Mesenchymal stem cell (in vitro differentiated cells and primary cell): ENCODE data around the gene SOWAHB.
A peak's percentile ranks its signal among the peaks of the same experiment; 100 is the strongest.

ENCODE experiments used
- DNase-seq: peaks from one replicate; pipeline ENCODE4 v3.0.0-alpha.2; 2013
- H2AFZ ChIP-seq: one replicate; pipeline ENCODE4 v1.6.1; 2013; ENCODE audit warnings: low read depth, mild to moderate bottlenecking, control low read depth, inconsistent platforms, low read length, moderate library complexity
- H2AK5ac ChIP-seq: 2 replicates; pipeline ENCODE4 v1.6.1; 2013; ENCODE audit warnings: low read length, moderate library complexity, mild to moderate bottlenecking, inconsistent platforms; ENCODE audit not compliant: severe bottlenecking
- H2BK120ac ChIP-seq: one replicate; pipeline ENCODE4 v1.6.1; 2013; ENCODE audit warnings: low read depth, mild to moderate bottlenecking, inconsistent platforms, low read length, moderate library complexity
- H2BK12ac ChIP-seq, 2 experiments: one replicate each; pipeline ENCODE4 v1.6.1; 2013; ENCODE audit warnings: inconsistent platforms in 2 of 2, low read length in 2 of 2, mild to moderate bottlenecking in 2 of 2, moderate library complexity in 2 of 2, control low read depth in 1 of 2
- H2BK15ac ChIP-seq: one replicate; pipeline ENCODE4 v1.6.1; 2013; ENCODE audit warnings: mild to moderate bottlenecking, low read depth, inconsistent platforms; ENCODE audit not compliant: poor library complexity, severe bottlenecking
- H2BK5ac ChIP-seq: 2 replicates; pipeline ENCODE4 v1.6.1; 2013; ENCODE audit warnings: low read depth, mild to moderate bottlenecking, low read length, control low read depth, inconsistent platforms; ENCODE audit not compliant: poor library complexity, severe bottlenecking
- H3K14ac ChIP-seq, 2 experiments: one replicate each; pipeline ENCODE4 v1.6.1; 2013; ENCODE audit warnings: inconsistent platforms in 2 of 2, low read length in 2 of 2, control low read depth in 1 of 2, mild to moderate bottlenecking in 1 of 2, moderate library complexity in 1 of 2
- H3K18ac ChIP-seq, 2 experiments: one replicate each; pipeline ENCODE4 v1.6.1; 2013; ENCODE audit warnings: inconsistent platforms in 2 of 2, low read length in 2 of 2, control low read depth in 1 of 2, low read depth in 1 of 2, mild to moderate bottlenecking in 1 of 2
- H3K23ac ChIP-seq, 2 experiments: one replicate each; pipeline ENCODE4 v1.6.1; 2013; ENCODE audit warnings: inconsistent platforms in 2 of 2, low read length in 2 of 2, mild to moderate bottlenecking in 2 of 2, moderate library complexity in 2 of 2, control low read depth in 1 of 2
- H3K27ac ChIP-seq: 2 replicates; pipeline ENCODE4 v1.5.1; 2013; ENCODE audit warnings: mild to moderate bottlenecking, moderate library complexity, low read length, control low read depth, inconsistent platforms; ENCODE audit not compliant: poor library complexity, severe bottlenecking
- H3K27me3 ChIP-seq, 2 experiments: 2 replicates each; pipeline versions ENCODE4 v1.6.1 to v1.7.0; 2013; ENCODE audit warnings: low read length in 2 of 2, mild to moderate bottlenecking in 2 of 2, moderate library complexity in 2 of 2, control low read depth in 1 of 2, inconsistent platforms in 1 of 2; ENCODE audit not compliant: control insufficient read depth in 1 of 2, insufficient read depth in 1 of 2
- H3K36me3 ChIP-seq, 2 experiments: 2 replicates each; pipeline versions ENCODE4 v1.6.1 to v1.7.0; 2013; ENCODE audit warnings: low read length in 2 of 2, control low read depth in 1 of 2, inconsistent platforms in 1 of 2, low read depth in 1 of 2, mild to moderate bottlenecking in 1 of 2; ENCODE audit not compliant: insufficient read depth in 2 of 2, control insufficient read depth in 1 of 2
- H3K4ac ChIP-seq, 2 experiments: one replicate each; pipeline ENCODE4 v1.6.1; 2013; ENCODE audit warnings: inconsistent platforms in 2 of 2, low read length in 2 of 2, mild to moderate bottlenecking in 2 of 2, moderate library complexity in 2 of 2, control low read depth in 1 of 2, low read depth in 1 of 2
- H3K4me1 ChIP-seq: 2 replicates; pipeline ENCODE4 v1.6.1; 2013; ENCODE audit warnings: low read depth, low read length, control low read depth; ENCODE audit not compliant: control insufficient read depth, insufficient read depth
- H3K4me2 ChIP-seq: 2 replicates; pipeline ENCODE4 v1.6.1; 2013; ENCODE audit warnings: low read length, mild to moderate bottlenecking, inconsistent platforms; ENCODE audit not compliant: poor library complexity, severe bottlenecking
- H3K4me3 ChIP-seq, 2 experiments: 2 replicates each; pipeline versions ENCODE4 v1.5.1 to v1.7.0; 2013; ENCODE audit warnings: low read length in 2 of 2, mild to moderate bottlenecking in 2 of 2, control low read depth in 1 of 2, low read depth in 1 of 2; ENCODE audit not compliant: insufficient read depth in 1 of 2
- H3K79me1 ChIP-seq: replicated peaks from 2 replicates; pipeline ENCODE4 v1.6.1; 2013; ENCODE audit warnings: mild to moderate bottlenecking, control low read depth, low read length, inconsistent platforms; ENCODE audit not compliant: poor library complexity, severe bottlenecking
- H3K9ac ChIP-seq: 2 replicates; pipeline ENCODE4 v1.7.0; 2013; ENCODE audit warnings: mild to moderate bottlenecking, low read length, moderate library complexity
- H3K9me3 ChIP-seq: 2 replicates; pipeline ENCODE4 v1.7.0; 2013; ENCODE audit warnings: mild to moderate bottlenecking, low read length; ENCODE audit not compliant: control insufficient read depth
- H4K8ac ChIP-seq: one replicate; pipeline ENCODE4 v1.6.1; 2013; ENCODE audit warnings: inconsistent platforms, mild to moderate bottlenecking, low read length, moderate library complexity
- H4K91ac ChIP-seq: one replicate; pipeline ENCODE4 v1.6.1; 2013; ENCODE audit warnings: mild to moderate bottlenecking, low read length, inconsistent platforms
- WGBS: methylation state at CpG from one replicate; pipeline ENCODE4 v1.1.7; 2013; ENCODE audit warnings: mixed read lengths; 5-methylcytosine and 5-hydroxymethylcytosine counted together

The SOWAHB gene

GRCh38 chr4:76895619-76896018, 2.3 kb downstream of the SOWAHB start:
- no peak for DNase-seq
- no peak overlapping the region for H2BK120ac ChIP-seq
- H3K9ac ChIP-seq = no peak overlapping the region
- no peak overlapping the region for H2AFZ ChIP-seq
- no peak overlapping the region for H3K14ac ChIP-seq
- H3K36me3 ChIP-seq = no peaks in the 10 kb centered on the region
- no peak overlapping the region for H3K4ac ChIP-seq
- H4K91ac ChIP-seq = no peak overlapping the region
- peaks cover 17 to 69% of the 10 kb centered on the region in 2 experiments for H3K27me3 ChIP-seq
- H2BK5ac ChIP-seq = no peak overlapping the region
- H3K79me1 ChIP-seq = no peaks in the 10 kb centered on the region
- 94% methylated on average over 6 of the region's 6 CpGs for WGBS
- peak overlapping the region; percentile 5 to 94 for H3K23ac ChIP-seq
- no peak overlapping the region for H2AK5ac ChIP-seq
- H3K4me1 ChIP-seq = peaks cover 15% of the 10 kb centered on the region
- H3K9me3 ChIP-seq = no peaks in the 10 kb centered on the region
- no peak overlapping the region for H4K8ac ChIP-seq
- no peak overlapping the region for H2BK15ac ChIP-seq
- no peak overlapping the region for H2BK12ac ChIP-seq
- no peak overlapping the region for H3K27ac ChIP-seq
- no peak overlapping the region for H3K18ac ChIP-seq
- no peak overlapping the region for H3K4me3 ChIP-seq
- H3K4me2 ChIP-seq = no peak overlapping the region

DNA sequence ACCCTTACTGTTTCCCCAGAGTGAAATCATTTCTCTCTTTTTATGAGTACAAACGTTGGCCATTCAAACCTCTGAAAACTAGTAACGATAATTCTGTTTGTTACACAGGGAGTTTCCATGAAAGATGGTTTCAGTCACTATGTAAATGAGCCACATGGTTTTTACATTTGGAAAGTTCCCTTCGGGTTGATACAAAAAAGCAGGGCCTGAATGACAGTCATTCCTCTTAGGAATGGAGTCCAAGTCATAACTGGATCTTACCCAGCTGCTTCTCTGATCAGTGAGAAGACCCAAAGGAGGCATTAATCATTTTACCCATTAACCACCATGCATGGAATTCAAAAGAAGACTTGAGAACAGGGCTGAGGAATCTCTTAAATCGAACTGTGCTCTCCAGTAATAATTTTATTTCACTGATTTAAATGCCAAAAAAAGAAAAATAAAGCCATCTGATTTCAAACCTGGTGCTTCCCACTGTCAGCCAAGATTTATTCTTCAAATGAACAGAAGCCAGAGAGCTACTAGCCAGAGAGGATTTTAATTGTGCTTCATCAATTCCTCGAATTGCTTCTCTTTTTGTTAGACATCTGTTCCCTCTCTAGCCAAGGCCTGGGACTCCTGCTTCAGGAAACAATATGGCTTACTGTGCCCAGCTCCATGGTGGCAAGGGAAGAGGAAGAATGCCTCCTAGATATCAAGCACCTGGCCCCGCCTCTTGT, 3.2 kb downstream of the SOWAHB start:
- no peaks in the 10 kb centered on the region for H3K36me3 ChIP-seq
- H2AFZ ChIP-seq = no peak overlapping the region
- H2BK5ac ChIP-seq = no peak overlapping the region
- H3K14ac ChIP-seq = no peak overlapping the region
- 92% methylated on average over 6 of the region's 6 CpGs for WGBS
- no peak overlapping the region for H3K4me3 ChIP-seq
- DNase-seq = no peak
- no peak overlapping the region for H4K91ac ChIP-seq
- H2BK12ac ChIP-seq = no peak overlapping the region
- H3K4me1 ChIP-seq = peaks cover 15% of the 10 kb centered on the region
- no peaks in the 10 kb centered on the region for H3K9me3 ChIP-seq
- no peak overlapping the region for H4K8ac ChIP-seq
- H2BK120ac ChIP-seq = no peak overlapping the region
- H3K79me1 ChIP-seq = no peaks in the 10 kb centered on the region
- no peak overlapping the region for H3K4ac ChIP-seq
- peaks cover 17 to 64% of the 10 kb centered on the region in 2 experiments for H3K27me3 ChIP-seq
- H3K4me2 ChIP-seq = no peak overlapping the region
- no peak overlapping the region for H3K23ac ChIP-seq
- no peak overlapping the region for H3K27ac ChIP-seq
- H3K18ac ChIP-seq = no peak overlapping the region
- no peak overlapping the region for H3K9ac ChIP-seq
- no peak overlapping the region for H2BK15ac ChIP-seq
- no peak overlapping the region for H2AK5ac ChIP-seq

- peaks cover 12% of the 10 kb centered on the region for H3K4me1 ChIP-seq
- H3K14ac ChIP-seq = no peak overlapping the region
- no peak overlapping the region for H3K9ac ChIP-seq
- no peaks in the 10 kb centered on the region for H3K36me3 ChIP-seq
- no peak overlapping the region for H3K27ac ChIP-seq
- no peak overlapping the region for H4K8ac ChIP-seq
- H2BK15ac ChIP-seq = no peak overlapping the region
- no peak overlapping the region for H2BK5ac ChIP-seq
- no peak overlapping the region for H3K4me2 ChIP-seq
- WGBS = 64% methylated on average over 2 of the region's 3 CpGs
- H3K4me3 ChIP-seq = no peak overlapping the region
- no peak overlapping the region for H4K91ac ChIP-seq
- H2AFZ ChIP-seq = no peak overlapping the region
- no peak overlapping the region for H3K4ac ChIP-seq
- H3K18ac ChIP-seq = no peak overlapping the region
- H3K9me3 ChIP-seq = no peaks in the 10 kb centered on the region
- H2BK120ac ChIP-seq = no peak overlapping the region
- H3K23ac ChIP-seq = no peak overlapping the region
- H2AK5ac ChIP-seq = no peak overlapping the region
- DNase-seq = no peak
- no peak overlapping the region for H2BK12ac ChIP-seq
- H3K27me3 ChIP-seq = peaks cover 17 to 43% of the 10 kb centered on the region in 2 experiments
- no peaks in the 10 kb centered on the region for H3K79me1 ChIP-seq
Measured at GRCh38 chr4:76892601-76893000, 5.3 kb downstream of the SOWAHB start.

DNA sequence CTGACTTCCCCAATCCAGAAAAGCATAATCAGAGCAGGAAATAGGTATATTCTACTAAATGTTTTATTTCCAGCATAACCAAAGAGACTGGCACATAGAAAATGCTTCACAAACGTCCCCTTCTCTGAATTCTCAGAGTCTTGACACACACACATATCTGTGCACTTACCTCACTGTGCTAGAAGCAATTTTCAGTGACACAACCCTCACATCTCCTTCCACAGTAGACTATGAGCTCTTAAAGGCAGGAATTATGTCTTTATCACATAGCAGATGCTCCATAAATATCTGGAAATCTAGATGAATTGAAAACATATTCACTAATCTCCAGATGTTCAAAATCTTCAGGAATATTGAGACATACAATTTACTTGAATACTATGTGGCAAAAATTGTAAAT, 5.9 kb downstream of the SOWAHB start:
- Histone ChIP-seq H3K4ac (no peak overlapping the region), H4K8ac (no peak overlapping the region), H3K23ac (no peak overlapping the region), H3K27me3 (peaks cover 17 to 39% of the 10 kb centered on the region in 2 experiments), H2BK5ac (no peak overlapping the region), H3K4me2 (no peak overlapping the region), H3K14ac (no peak overlapping the region), H3K9ac (no peak overlapping the region), H2BK12ac (no peak overlapping the region), H3K4me3 (no peak overlapping the region), H2AFZ (no peak overlapping the region), H3K36me3 (no peaks in the 10 kb centered on the region), H3K9me3 (no peaks in the 10 kb centered on the region), H2AK5ac (no peak overlapping the region), H2BK15ac (no peak overlapping the region), H3K18ac (no peak overlapping the region), H3K4me1 (peaks cover 6% of the 10 kb centered on the region), H4K91ac (no peak overlapping the region), H3K27ac (no peak overlapping the region), H3K79me1 (no peaks in the 10 kb centered on the region), H2BK120ac (no peak overlapping the region)
- DNase-seq = no peak
- WGBS = 45% methylated on average over 1 of the region's 1 CpG
